H1 (cell line): ENCODE data around the gene TMPRSS4. TPM values are rescaled to one million over a fixed set of nuclear protein-coding genes. Genes with fewer than 3 reads are reported as not detected.

Experiments used
- JUN ChIP-seq: IDR thresholded peaks from 2 replicates; pipeline ENCODE4 v1.6.1; 2011; ENCODE audit warnings: low read depth, mild to moderate bottlenecking, improper control_type of control experiment, low read length
- polyA plus RNA-seq, 7 experiments: library from polyadenylated mRNA; depleted of rRNA in 3 of 7; stranded (reverse) in 5 of 7; unstranded in 2 of 7; fragments of >200 nt in 5 of 7; fragments of 200-250 nt in 2 of 7; gene quantifications; 1 replicate in 5 of 7; 2 replicates in 1 of 7; 4 replicates in 1 of 7; pipeline versions ENCODE4 v1.2.1 to v1.2.3, GENCODE V29; 2011 to 2013; ENCODE audit warnings: missing spikeins in 2 of 7, mixed read lengths in 2 of 7
- total RNA-seq: library from RNA; stranded (reverse); fragmentation: NEBNext Ultra II Directional; extraction: Animal tissue kit (Norgen Biotek cat#: 25700); gene quantifications from 2 replicates; pipeline ENCODE4 v1.2.1, GENCODE V29; 2021

The TMPRSS4 gene
- total and polyA plus RNA-seq, 2 of the 8 experiments (the other 6 are each of a cell fraction or from before 2014, with no cell fraction given), result 0.11 to 0.58 TPM

DNA sequence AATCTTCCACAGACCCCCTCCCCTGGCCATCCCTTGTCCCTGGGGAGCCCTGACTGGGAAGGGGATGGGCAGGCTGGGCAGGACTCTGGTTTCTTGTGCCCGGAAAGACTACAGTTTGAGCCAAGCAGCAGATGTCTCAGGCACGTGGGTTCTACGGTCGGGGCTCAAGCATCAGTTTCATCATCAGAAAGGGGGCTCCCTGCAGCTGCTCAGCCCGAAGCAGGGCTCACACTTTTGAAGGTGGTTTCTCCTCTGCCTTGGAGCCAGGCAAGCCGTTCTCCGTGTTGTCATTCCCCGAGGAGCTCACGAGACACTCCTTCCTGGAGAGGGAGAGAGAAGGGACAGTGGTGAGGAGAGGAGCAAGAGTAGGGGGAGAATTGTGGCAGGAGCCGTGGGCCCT, 59.9 kb downstream of the TMPRSS4 start (continued):
- no peak for TF ChIP-seq JUN
